ENCODE results near the gene TICRR. TPM values are rescaled to one million over a fixed set of nuclear protein-coding genes. Genes with fewer than 3 reads are reported as not detected.

TICRR gene
- total RNA-seq, 1 experiment from 2014 or later, result 20.5 TPM

- Histone ChIP-seq H3K4me1 (ENCODE audit: control insufficient read depth, insufficient read depth, low read length) (peaks cover 9% of the 10 kb centered on the region; the same call in 1 of the 2 replicates), H3K36me3 (ENCODE audit: control insufficient read depth, insufficient read depth, low read length) (no peaks in the 10 kb centered on the region), H3K9me3 (ENCODE audit: control insufficient read depth, insufficient read depth, low read depth, low read length) (no peaks in the 10 kb centered on the region), H3K4me3 (ENCODE audit: low read depth in 2 of 2, low read length in 2 of 2) (no peak overlapping the region), H3K27ac (ENCODE audit: low read length) (no peak overlapping the region), H3K27me3 (ENCODE audit: control insufficient read depth, insufficient read depth, low read length) (no peaks in the 10 kb centered on the region)
- TF ChIP-seq SIN3A (IDR thresholded peaks at IDR 0.05; ENCODE audit: borderline replicate concordance, insufficient read depth, low read depth, low read length), result no peak
- TF ChIP-seq POLR2AphosphoS5 (IDR thresholded peaks at IDR 0.05; ENCODE audit: low read depth, low read length), result no peak
- no peak for TF ChIP-seq CTCF (IDR thresholded peaks at IDR 0.05)
- TF ChIP-seq TCF7L2 (IDR thresholded peaks at IDR 0.05; ENCODE audit: low read depth, low read length), result no peak
- TF ChIP-seq REST (IDR thresholded peaks at IDR 0.05; ENCODE audit: insufficient read depth in 1 of 2, low read depth in 2 of 2, low read length in 1 of 2), result no peak
- ChIA-PET POLR2A (no interaction called here), CTCF (interaction anchor here (0.7 kb wide), 1 partner anchor 38 kb away, joined by 5 read pairs; no protein-coding TSS in a partner anchor)
- ATAC-seq (no peak), DNase-seq (ENCODE audit: low read depth, low spot score) (no peak)
- in situ Hi-C loops (cut with HindIII; ENCODE audit: low pct_unique_long_range_greater_than_20kb, low sequenced_read_pairs) (no loop called here), intact Hi-C loops (cut with micrococcal nuclease; ENCODE audit: unreplicated experiment) (no loop called here)
- no TSS peak for BruUV-seq (replicated peaks)
Measured at GRCh38 chr15:89677381-89677780, 102.1 kb downstream of the TICRR start.

Other genes starting within 250 kb of the TICRR start
- gene POLG, start 240.6 kb upstream of the TICRR start, total RNA-seq (2021; ENCODE audit: unreplicated experiment), result 95.2 TPM
- 3.0 TPM for gene RHCG, start 78.9 kb upstream of the TICRR start, total RNA-seq (2021; ENCODE audit: unreplicated experiment)
- 6.5 TPM for gene KIF7, start 80.0 kb downstream of the TICRR start, total RNA-seq (2021; ENCODE audit: unreplicated experiment)
- gene PLIN1, start 103.9 kb downstream of the TICRR start, total RNA-seq (2021; ENCODE audit: unreplicated experiment), result 0.44 TPM
- gene PEX11A, start 115.3 kb downstream of the TICRR start, total RNA-seq (2021; ENCODE audit: unreplicated experiment), result 6.2 TPM
- gene WDR93, start 115.3 kb downstream of the TICRR start, total RNA-seq (2021; ENCODE audit: unreplicated experiment), result 0.18 TPM
- gene MESP1, start 175.8 kb downstream of the TICRR start, total RNA-seq (2021; ENCODE audit: unreplicated experiment), result 6.4 TPM
- gene MESP2, start 200.9 kb downstream of the TICRR start, total RNA-seq (2021; ENCODE audit: unreplicated experiment), result 1.1 TPM
- 183 TPM for gene ANPEP, start 239.4 kb downstream of the TICRR start, total RNA-seq (2021; ENCODE audit: unreplicated experiment)